ENCODE results near the gene DONSON.

- no peak for TF ChIP-seq CTCF (conservative IDR thresholded peaks at IDR 0.05; ENCODE audit: low read depth, low read length)
- no peak for TF ChIP-seq EZH2 (IDR thresholded peaks at IDR 0.05; ENCODE audit: low read length, unreplicated experiment)
- no peak for TF ChIP-seq EZH2phosphoT487 (IDR thresholded peaks at IDR 0.05; ENCODE audit: borderline replicate concordance, low read length)
Measured at GRCh38 chr21:33557447-33557846, 31.0 kb downstream of the DONSON start.
